ENCODE measurements around the gene CDH4.

The CDH4 gene

GRCh38 chr20:61949714-61950640 is 697.9 kb downstream of the CDH4 start:
- DNase-seq: no peak

- no peak for DNase-seq
Measured at GRCh38 chr20:61950641-61951071, 698.6 kb downstream of the CDH4 start.

- DNase-seq: no peak
Measured at GRCh38 chr20:61951695-61952533, 699.9 kb downstream of the CDH4 start.

- DNase-seq: no peak
Measured at GRCh38 chr20:61953037-61954021, 701.3 kb downstream of the CDH4 start.

- peak; percentile 43 for DNase-seq
Measured at GRCh38 chr20:61954276-61955021, 702.4 kb downstream of the CDH4 start.

- DNase-seq: no peak
Measured at GRCh38 chr20:61955668-61956395, 703.8 kb downstream of the CDH4 start.

GRCh38 chr20:61956396-61957342 is 704.6 kb downstream of the CDH4 start:
- no peak for DNase-seq

- no peak for DNase-seq
Measured at GRCh38 chr20:61957961-61958715, 706.1 kb downstream of the CDH4 start.

- no peak for DNase-seq
Measured at GRCh38 chr20:61958773-61959700, 707.0 kb downstream of the CDH4 start.

GRCh38 chr20:61960836-61961235 is 708.8 kb downstream of the CDH4 start:
- no peak for DNase-seq

- no peak for DNase-seq
Measured at GRCh38 chr20:61963149-61963548, 711.1 kb downstream of the CDH4 start.

- DNase-seq: no peak
Measured at GRCh38 chr20:61963885-61964674, 712.0 kb downstream of the CDH4 start.

- no peak for DNase-seq
Measured at GRCh38 chr20:61964675-61965605, 712.9 kb downstream of the CDH4 start.

GRCh38 chr20:61965606-61966491 is 713.8 kb downstream of the CDH4 start:
- DNase-seq: no peak

Data from NCI-H1105 (cell line).